Caco-2 (cell line): ENCODE measurements around the gene LDLRAD3. TPM values are rescaled to one million over a fixed set of nuclear protein-coding genes. Genes with fewer than 3 reads are reported as not detected.

Source experiments
- BruUV-seq: library from RNA; stranded (reverse); fragments of 400-500 nt; replicated peaks from 2 replicates; lab custom pipeline; 2021; lab: Mats Ljungman, UMichigan
- CTCF ChIA-PET: fragments of 300-600 bp; sonication (Branson Sonifier 250); formaldehyde crosslinking; loops from one replicate; lab custom pipeline; 2022; ENCODE audit warnings: antibody characterized with exemption; lab: Charles Lee
- POLR2A ChIA-PET: fragments of 300-600 bp; sonication (Branson Sonifier 250); formaldehyde crosslinking; loops from one replicate; lab custom pipeline; 2022; ENCODE audit warnings: antibody characterized with exemption; lab: Charles Lee
- DNase-seq, 2 experiments: peaks; one replicate each; pipeline versions ENCODE4 v3.0.0 to v3.0.0-alpha.2; 2020 to 2022
- H3K27me3 ChIP-seq: replicated peaks from 2 replicates; pipeline ENCODE4 v1.6.0; 2011; ENCODE audit warnings: low read length; ENCODE audit not compliant: control insufficient read depth, insufficient read depth
- H3K36me3 ChIP-seq: 2 replicates; pipeline ENCODE4 v1.5.1; 2011; ENCODE audit warnings: low read length; ENCODE audit not compliant: control insufficient read depth, insufficient read depth
- H3K4me1 ChIP-seq: fragments of 250-450 bp; sonication (Bioruptor Pico); 2 replicates; pipeline ENCODE4 v1.5.1; 2020; ENCODE audit warnings: mild to moderate bottlenecking
- H3K4me3 ChIP-seq: 2 replicates; pipeline ENCODE4 v1.5.1; 2011; ENCODE audit warnings: low read depth, mild to moderate bottlenecking, control low read depth, low read length
- H3K9me3 ChIP-seq: fragments of 250-450 bp; sonication (Bioruptor Pico); 2 replicates; pipeline ENCODE4 v1.5.1; 2020; ENCODE audit warnings: mild to moderate bottlenecking, moderate library complexity
- H3K27ac Mint-ChIP-seq: one replicate; pipeline ENCODE4 v1.8.0; 2022; ENCODE audit warnings: mixed read lengths; ENCODE audit not compliant: unreplicated experiment
- H3K27me3 Mint-ChIP-seq: one replicate; pipeline ENCODE4 v1.8.0; 2022; ENCODE audit warnings: mixed read lengths; ENCODE audit not compliant: insufficient read depth, unreplicated experiment
- H3K36me3 Mint-ChIP-seq: one replicate; pipeline ENCODE4 v1.8.0; 2022; ENCODE audit warnings: mild to moderate bottlenecking, mixed read lengths; ENCODE audit not compliant: insufficient read depth, unreplicated experiment
- H3K4me1 Mint-ChIP-seq: one replicate; pipeline ENCODE4 v1.8.0; 2022; ENCODE audit warnings: low read depth, mixed read lengths; ENCODE audit not compliant: unreplicated experiment
- H3K4me3 Mint-ChIP-seq: one replicate; pipeline ENCODE4 v1.8.0; 2022; ENCODE audit warnings: mild to moderate bottlenecking, moderate library complexity, mixed read lengths; ENCODE audit not compliant: unreplicated experiment
- H3K9me3 Mint-ChIP-seq: one replicate; pipeline ENCODE4 v1.8.0; 2022; ENCODE audit warnings: mixed read lengths; ENCODE audit not compliant: unreplicated experiment
- CTCF ChIP-seq, 2 experiments: fragments of 200-600 bp in 1 of 2; IDR thresholded peaks; 1 replicate in 1 of 2; 2 replicates in 1 of 2; pipeline versions ENCODE4 v1.5.1 to v1.8.0; 2011 to 2022; ENCODE audit warnings: antibody characterized with exemption in 1 of 2, control low read depth in 1 of 2, inconsistent platforms in 1 of 2, low read depth in 1 of 2, low read length in 1 of 2, mild to moderate bottlenecking in 1 of 2, moderate library complexity in 1 of 2; ENCODE audit not compliant: insufficient read depth in 1 of 2, severe bottlenecking in 1 of 2, unreplicated experiment in 1 of 2
- intact Hi-C: fragments of 100-400 bp; cut with micrococcal nuclease; formaldehyde crosslinking; loops from one replicate; pipeline ENCODE4 v1.10.0; 2022; ENCODE audit not compliant: unreplicated experiment
- total RNA-seq: library from RNA; stranded (reverse); gene quantifications from 2 replicates; pipeline ENCODE4 v1.2.3, GENCODE V29; 2022

Gene LDLRAD3
- total RNA-seq, 1 experiment from 2014 or later = 9.9 TPM

- Histone ChIP-seq H3K27me3 (no peaks in the 10 kb centered on the region), H3K9me3 (no peaks in the 10 kb centered on the region), H3K4me3 (no peak overlapping the region), H3K4me1 (peaks cover 26% of the 10 kb centered on the region), H3K36me3 (no peaks in the 10 kb centered on the region)
- no peak for DNase-seq
- ChIA-PET CTCF (no interaction called here), POLR2A (no interaction called here)
- BruUV-seq = no TSS peak
- no peak overlapping the region for H3K4me3 Mint-ChIP-seq
- intact Hi-C loops = loop anchor here (1.0 to 5.0 kb wide), 4 partner anchors 106 to 534 kb away; partner anchors contain the start of gene FJX1
- peaks cover 15% of the 10 kb centered on the region for H3K4me1 Mint-ChIP-seq
- no peak for TF ChIP-seq CTCF (IDR thresholded peaks at IDR 0.05; ENCODE audit: insufficient read depth in 1 of 2, low read depth in 1 of 2, low read length in 1 of 2, severe bottlenecking in 1 of 2, unreplicated experiment in 1 of 2)
- no peaks in the 10 kb centered on the region for H3K27me3 Mint-ChIP-seq
- H3K36me3 Mint-ChIP-seq = peaks cover 15% of the 10 kb centered on the region
- peaks cover 9% of the 10 kb centered on the region for H3K9me3 Mint-ChIP-seq
- peak overlapping the region; percentile 55 for H3K27ac Mint-ChIP-seq
Measured at GRCh38 chr11:36150986-36151385, 207.1 kb downstream of the LDLRAD3 start.

DNA sequence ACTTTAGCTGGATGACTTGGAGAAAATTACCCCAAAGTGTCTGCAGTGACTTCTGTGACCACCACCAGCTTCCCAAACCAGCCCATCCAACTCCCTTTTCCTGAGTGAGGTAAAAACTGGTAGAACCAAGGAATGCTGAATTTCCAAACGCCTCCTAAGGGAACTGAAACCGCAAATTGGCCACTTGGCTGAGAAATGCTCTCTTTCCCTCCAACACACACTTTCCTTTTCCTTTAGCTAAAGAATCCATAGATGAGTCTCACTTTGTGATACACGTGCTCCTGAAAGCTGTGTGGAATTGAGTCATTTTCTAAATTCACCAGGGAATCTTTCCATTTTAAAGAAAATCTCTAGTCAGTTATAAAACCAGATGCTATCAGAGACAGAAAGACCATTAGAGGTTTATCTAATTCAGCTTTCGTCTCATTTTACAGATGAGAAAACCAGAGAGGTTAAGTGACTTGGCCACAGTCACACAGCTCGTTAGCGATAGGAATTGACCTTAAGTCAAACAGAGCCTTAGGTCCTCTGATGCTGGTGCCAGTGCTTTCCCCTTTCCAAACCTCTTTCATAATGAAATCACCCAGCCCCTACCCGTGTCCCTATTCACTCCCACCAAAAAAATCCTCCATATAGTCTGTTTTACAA, 208.2 kb downstream of the LDLRAD3 start:
- CTCF ChIA-PET = no interaction called here
- Mint-ChIP-seq H3K27me3 (no peaks in the 10 kb centered on the region), H3K27ac (no peak overlapping the region), H3K4me1 (peaks cover 15% of the 10 kb centered on the region), H3K9me3 (peaks cover 9% of the 10 kb centered on the region), H3K36me3 (peaks cover 15% of the 10 kb centered on the region), H3K4me3 (no peak overlapping the region)
- no peak for TF ChIP-seq CTCF (IDR thresholded peaks at IDR 0.05; ENCODE audit: insufficient read depth in 1 of 2, low read depth in 1 of 2, low read length in 1 of 2, severe bottlenecking in 1 of 2, unreplicated experiment in 1 of 2)
- intact Hi-C loops = loop anchor here (2.0 to 5.0 kb wide), 3 partner anchors 105 to 535 kb away; partner anchors contain the start of gene FJX1
- no TSS peak for BruUV-seq
- DNase-seq = no peak
- Histone ChIP-seq H3K27me3 (no peaks in the 10 kb centered on the region), H3K4me3 (no peak overlapping the region), H3K36me3 (no peaks in the 10 kb centered on the region), H3K4me1 (peaks cover 22% of the 10 kb centered on the region), H3K9me3 (no peaks in the 10 kb centered on the region)
- POLR2A ChIA-PET = no interaction called here

- no peak overlapping the region for H3K27ac Mint-ChIP-seq
- POLR2A ChIA-PET = no interaction called here
Measured at GRCh38 chr11:36153551-36153950, 209.7 kb downstream of the LDLRAD3 start.

More at GRCh38 chr11:36153551-36153950, 209.7 kb downstream of the LDLRAD3 start:
- DNase-seq = peak in 1 of 2 experiments; percentile 24
- peak in 1 of 2 experiments; percentile 4 for TF ChIP-seq CTCF (IDR thresholded peaks at IDR 0.05; ENCODE audit: insufficient read depth in 1 of 2, low read depth in 1 of 2, low read length in 1 of 2, severe bottlenecking in 1 of 2, unreplicated experiment in 1 of 2)
- BruUV-seq = no TSS peak
- no peaks in the 10 kb centered on the region for H3K27me3 ChIP-seq
- peaks cover 15% of the 10 kb centered on the region for H3K4me1 Mint-ChIP-seq
- H3K4me1 ChIP-seq = peaks cover 18% of the 10 kb centered on the region
- no peak overlapping the region for H3K4me3 Mint-ChIP-seq
- H3K9me3 ChIP-seq = no peaks in the 10 kb centered on the region
- H3K36me3 ChIP-seq = no peaks in the 10 kb centered on the region
- H3K4me3 ChIP-seq = no peak overlapping the region
- H3K36me3 Mint-ChIP-seq = peaks cover 11% of the 10 kb centered on the region
- CTCF ChIA-PET = no interaction called here
- no peaks in the 10 kb centered on the region for H3K27me3 Mint-ChIP-seq
- H3K9me3 Mint-ChIP-seq = peaks cover 4% of the 10 kb centered on the region
- intact Hi-C loops = loop anchor here (5.0 kb wide), 2 partner anchors 104 to 536 kb away; partner anchors contain the start of gene FJX1
